Subcutaneous abdominal adipose tissue (tissue), 5 donors: ENCODE results near the gene ATP1A3.

Source experiments
- H3K27ac ChIP-seq: one replicate; pipeline ENCODE4 v1.7.0; 2013; ENCODE audit warnings: low read depth, mild to moderate bottlenecking, inconsistent platforms, low read length, moderate library complexity
- H3K27me3 ChIP-seq, 5 donors: one replicate each; pipeline ENCODE4 v1.7.0; 2013; ENCODE audit warnings: low read length in 5 of 5, inconsistent platforms in 1 of 5; ENCODE audit not compliant: control insufficient read depth in 5 of 5, insufficient read depth in 4 of 5
- H3K36me3 ChIP-seq, 5 donors: one replicate each; pipeline ENCODE4 v1.7.0; 2013; ENCODE audit warnings: low read length in 5 of 5; ENCODE audit not compliant: control insufficient read depth in 5 of 5, insufficient read depth in 5 of 5
- H3K4me1 ChIP-seq, 5 donors: one replicate each; pipeline ENCODE4 v1.7.0; 2013; ENCODE audit warnings: low read length in 5 of 5, mild to moderate bottlenecking in 3 of 5, moderate library complexity in 1 of 5; ENCODE audit not compliant: control insufficient read depth in 5 of 5, insufficient read depth in 5 of 5
- H3K4me3 ChIP-seq, 5 donors: one replicate each; pipeline ENCODE4 v1.7.0; 2013; ENCODE audit warnings: low read length in 5 of 5, low read depth in 1 of 5
- H3K9ac ChIP-seq, 5 donors: one replicate each; pipeline ENCODE4 v1.7.0; 2013; ENCODE audit warnings: low read length in 5 of 5, mild to moderate bottlenecking in 4 of 5, moderate library complexity in 3 of 5
- H3K9me3 ChIP-seq, 5 donors: one replicate each; pipeline ENCODE4 v1.7.0; 2013; ENCODE audit warnings: low read length in 5 of 5; ENCODE audit not compliant: control insufficient read depth in 5 of 5
- donor health status: healthy.
- donor health status: healthy.
- donor health status: healthy.
- donor health status: healthy.
- donor health status: healthy.

Gene ATP1A3

GRCh38 chr19:41930322-41930722 lies 63.7 kb downstream of the ATP1A3 start:
- H3K27me3 ChIP-seq, result peaks cover 60 to 86% (median 83%) of the 10 kb centered on the region in 5 donors
- peaks cover 0 to 3% (median 0%) of the 10 kb centered on the region in 5 donors for H3K9me3 ChIP-seq
- H3K27ac ChIP-seq, result no peak overlapping the region
- H3K4me1 ChIP-seq, result peaks cover 2 to 17% (median 13%) of the 10 kb centered on the region in 5 donors
- H3K9ac ChIP-seq, result no peak overlapping the region
- H3K36me3 ChIP-seq, result no peaks in the 10 kb centered on the region
- no peak overlapping the region for H3K4me3 ChIP-seq

GRCh38 chr19:41929536-41930071 lies 64.4 kb downstream of the ATP1A3 start:
- H3K27me3 ChIP-seq, result peaks cover 63 to 89% (median 84%) of the 10 kb centered on the region in 5 donors
- H3K36me3 ChIP-seq, result no peaks in the 10 kb centered on the region
- no peak overlapping the region for H3K4me3 ChIP-seq
- H3K9ac ChIP-seq, result no peak overlapping the region
- H3K4me1 ChIP-seq, result peaks cover 0 to 17% (median 13%) of the 10 kb centered on the region in 5 donors
- H3K27ac ChIP-seq, result no peak overlapping the region
- H3K9me3 ChIP-seq, result peaks cover 0 to 3% (median 0%) of the 10 kb centered on the region in 5 donors

- Histone ChIP-seq H3K4me1 (peaks cover 0 to 17% (median 13%) of the 10 kb centered on the region in 5 donors), H3K9ac (no peak overlapping the region), H3K36me3 (no peaks in the 10 kb centered on the region), H3K27me3 (peaks cover 62 to 92% (median 86%) of the 10 kb centered on the region in 5 donors), H3K27ac (no peak overlapping the region), H3K4me3 (peak overlapping the region in 3 of 5 donors; percentile 5 to 40 (median 23)), H3K9me3 (peaks cover 0 to 3% (median 0%) of the 10 kb centered on the region in 5 donors)
These were observed 65.1 kb downstream of the ATP1A3 start for GRCh38 chr19:41928754-41929535.

- Histone ChIP-seq H3K9ac (no peak within 1 kb of the TSS), H3K4me3 (peak within 1 kb of the TSS in 4 of 5 donors; percentile 5 to 60 (median 29))
These were observed 65.8 kb downstream of the ATP1A3 start, which contains the start of gene ERFL for GRCh38 chr19:41928221-41928683. Gene ERFL (minus strand): TSS chr19:41928449. CDS start chr19:41912919, 15,530 bp downstream.

GRCh38 chr19:41927497-41928192 lies 66.4 kb downstream of the ATP1A3 start:
- H3K9ac ChIP-seq, result no peak overlapping the region
- peaks cover 0 to 12% (median 7%) of the 10 kb centered on the region in 5 donors for H3K4me1 ChIP-seq
- H3K9me3 ChIP-seq, result peaks cover 0 to 3% (median 0%) of the 10 kb centered on the region in 5 donors
- no peak overlapping the region for H3K27ac ChIP-seq
- peaks cover 66 to 89% (median 84%) of the 10 kb centered on the region in 5 donors for H3K27me3 ChIP-seq
- H3K36me3 ChIP-seq, result no peaks in the 10 kb centered on the region
- H3K4me3 ChIP-seq, result peak overlapping the region in 2 of 5 donors; percentile 46 to 60

More at GRCh38 chr19:41928221-41928683, 65.8 kb downstream of the ATP1A3 start, which contains the start of gene ERFL:
- Histone ChIP-seq H3K36me3 (no peaks in the 10 kb centered on the region), H3K27ac (no peak within 1 kb of the TSS), H3K4me1 (peaks cover 0 to 17% (median 13%) of the 10 kb centered on the region in 5 donors), H3K9me3 (peaks cover 0 to 3% (median 0%) of the 10 kb centered on the region in 5 donors), H3K27me3 (peaks cover 62 to 87% (median 82%) of the 10 kb centered on the region in 5 donors)

- Histone ChIP-seq H3K9ac (no peak overlapping the region), H3K27ac (no peak overlapping the region), H3K4me3 (no peak overlapping the region), H3K36me3 (no peaks in the 10 kb centered on the region), H3K9me3 (peaks cover 0 to 3% (median 0%) of the 10 kb centered on the region in 5 donors), H3K27me3 (peaks cover 65 to 88% (median 84%) of the 10 kb centered on the region in 5 donors), H3K4me1 (peaks cover 0 to 12% (median 7%) of the 10 kb centered on the region in 5 donors)
These were observed 67.1 kb downstream of the ATP1A3 start for GRCh38 chr19:41926763-41927496.

GRCh38 chr19:41926028-41926762 lies 67.8 kb downstream of the ATP1A3 start:
- peaks cover 0 to 12% (median 7%) of the 10 kb centered on the region in 5 donors for H3K4me1 ChIP-seq
- no peak overlapping the region for H3K4me3 ChIP-seq
- H3K27ac ChIP-seq, result no peak overlapping the region
- peaks cover 60 to 87% (median 83%) of the 10 kb centered on the region in 5 donors for H3K27me3 ChIP-seq
- H3K36me3 ChIP-seq, result no peaks in the 10 kb centered on the region
- peaks cover 0 to 3% (median 0%) of the 10 kb centered on the region in 5 donors for H3K9me3 ChIP-seq
- no peak overlapping the region for H3K9ac ChIP-seq

- Histone ChIP-seq H3K4me1 (peaks cover 0 to 12% (median 7%) of the 10 kb centered on the region in 5 donors), H3K27ac (no peak overlapping the region), H3K4me3 (no peak overlapping the region), H3K9ac (no peak overlapping the region), H3K36me3 (no peaks in the 10 kb centered on the region), H3K27me3 (peaks cover 55 to 87% (median 83%) of the 10 kb centered on the region in 5 donors), H3K9me3 (peaks cover 0 to 3% (median 0%) of the 10 kb centered on the region in 5 donors)
These were observed 68.6 kb downstream of the ATP1A3 start for GRCh38 chr19:41925208-41926003.
